Breast epithelium (tissue), 3 donors: Measurements from ENCODE around the gene CLCN2.

Experiments used
- POLR2A ChIP-seq: fragments of 450-650 bp; IDR thresholded peaks from one replicate; pipeline ENCODE4 v1.6.1; 2016; ENCODE audit warnings: antibody characterized with exemption, mild to moderate bottlenecking, moderate library complexity
- POLR2AphosphoS5 ChIP-seq, 3 donors: sonication (generic); formaldehyde crosslinking; IDR thresholded peaks; one replicate each; pipeline ENCODE4 v1.6.1; 2017; ENCODE audit warnings: antibody characterized with exemption in 3 of 3
- TF ChIP-seq, protein P1 (sequence below), 3 donors: fragments of 450-650 bp; IDR thresholded peaks; one replicate each; pipeline ENCODE4 v1.5.1; 2016 to 2017; ENCODE audit warnings: antibody characterized with exemption in 3 of 3, mild to moderate bottlenecking in 3 of 3, moderate library complexity in 3 of 3

GRCh38 chr3:184323696-184324095, 37.7 kb downstream of the CLCN2 start:
- TF ChIP-seq POLR2A (no peak), POLR2AphosphoS5 (IDR thresholded peaks at IDR 0.05) (no peak)
- TF ChIP-seq, protein P1, sequence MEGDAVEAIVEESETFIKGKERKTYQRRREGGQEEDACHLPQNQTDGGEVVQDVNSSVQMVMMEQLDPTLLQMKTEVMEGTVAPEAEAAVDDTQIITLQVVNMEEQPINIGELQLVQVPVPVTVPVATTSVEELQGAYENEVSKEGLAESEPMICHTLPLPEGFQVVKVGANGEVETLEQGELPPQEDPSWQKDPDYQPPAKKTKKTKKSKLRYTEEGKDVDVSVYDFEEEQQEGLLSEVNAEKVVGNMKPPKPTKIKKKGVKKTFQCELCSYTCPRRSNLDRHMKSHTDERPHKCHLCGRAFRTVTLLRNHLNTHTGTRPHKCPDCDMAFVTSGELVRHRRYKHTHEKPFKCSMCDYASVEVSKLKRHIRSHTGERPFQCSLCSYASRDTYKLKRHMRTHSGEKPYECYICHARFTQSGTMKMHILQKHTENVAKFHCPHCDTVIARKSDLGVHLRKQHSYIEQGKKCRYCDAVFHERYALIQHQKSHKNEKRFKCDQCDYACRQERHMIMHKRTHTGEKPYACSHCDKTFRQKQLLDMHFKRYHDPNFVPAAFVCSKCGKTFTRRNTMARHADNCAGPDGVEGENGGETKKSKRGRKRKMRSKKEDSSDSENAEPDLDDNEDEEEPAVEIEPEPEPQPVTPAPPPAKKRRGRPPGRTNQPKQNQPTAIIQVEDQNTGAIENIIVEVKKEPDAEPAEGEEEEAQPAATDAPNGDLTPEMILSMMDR (IDR thresholded peaks at IDR 0.05) = no peak
